ENCODE data around the gene ATP6V1F. TPM values are rescaled to one million over a fixed set of nuclear protein-coding genes. Genes with fewer than 3 reads are reported as not detected.
A peak's percentile ranks its signal among the peaks of the same experiment; 100 is the strongest.

ATP6V1F gene
- 100 to 1,000 TPM in 1 of 4 donors, 10 to 100 TPM in 3; 67.7 to 101 (median 84.5) TPM for total RNA-seq

GRCh38 chr7:128862571-128863432, at the start of gene ATP6V1F:
TSS of gene ATP6V1F (plus strand) at chr7:128862856. CDS start at chr7:128862905, 49 bp downstream.
- H3K9me3 ChIP-seq = no peaks in the 10 kb centered on the region
- peaks cover 0 to 30% of the 10 kb centered on the region in 2 donors for H3K36me3 ChIP-seq
- H3K27ac ChIP-seq = peak within 1 kb of the TSS; percentile 15 to 89 (median 84)
- 0 to 1% methylated on average over 14 to 17 of the region's 65 CpGs for WGBS, 2 donors (ENCODE audit: low coverage in 1 of 2)
- peak; percentile 93 for ATAC-seq
- no peaks in the 10 kb centered on the region for H3K27me3 ChIP-seq
- H3K4me3 ChIP-seq = peak within 1 kb of the TSS; percentile 80 to 89
- peak in 2 of 4 experiments; percentile 25 to 33 for TF ChIP-seq CTCF (IDR thresholded peaks at IDR 0.05)
- peak; percentile 46 to 55 for TF ChIP-seq POLR2A (IDR thresholded peaks at IDR 0.05)
- no peak for TF ChIP-seq EP300 (IDR thresholded peaks at IDR 0.05)
- peak; percentile 70 for TF ChIP-seq POLR2AphosphoS5 (IDR thresholded peaks at IDR 0.05)
- H3K4me1 ChIP-seq = peaks cover 0 to 76% (median 33%) of the 10 kb centered on the region in 3 donors

- 40 to 86% methylated on average over 1 to 4 of the region's 6 CpGs for WGBS, 2 donors (ENCODE audit: low coverage in 1 of 2)
- TF ChIP-seq CTCF (IDR thresholded peaks at IDR 0.05) (no peak), POLR2A (IDR thresholded peaks at IDR 0.05) (no peak), EP300 (IDR thresholded peaks at IDR 0.05) (no peak), POLR2AphosphoS5 (IDR thresholded peaks at IDR 0.05) (no peak)
Observed at GRCh38 chr7:128814499-128814898, 48.2 kb upstream of the ATP6V1F start.

GRCh38 chr7:128815289-128815942, 47.2 kb upstream of the ATP6V1F start:
- WGBS, 2 donors (ENCODE audit: low coverage in 1 of 2) = 76 to 97% methylated on average over 5 of the region's 7 CpGs
- TF ChIP-seq POLR2AphosphoS5 (IDR thresholded peaks at IDR 0.05) (no peak), CTCF (IDR thresholded peaks at IDR 0.05) (no peak), EP300 (IDR thresholded peaks at IDR 0.05) (no peak), POLR2A (IDR thresholded peaks at IDR 0.05) (no peak)
- H3K9me3 ChIP-seq = no peaks in the 10 kb centered on the region
- peaks cover 0 to 5% of the 10 kb centered on the region in 2 donors for H3K36me3 ChIP-seq
- no peaks in the 10 kb centered on the region for H3K27me3 ChIP-seq
- ATAC-seq = no peak
- no peak overlapping the region for H3K27ac ChIP-seq
- H3K4me1 ChIP-seq = no peaks in the 10 kb centered on the region
- H3K4me3 ChIP-seq = no peak overlapping the region

More at GRCh38 chr7:128814499-128814898, 48.2 kb upstream of the ATP6V1F start:
- no peak overlapping the region for H3K4me3 ChIP-seq
- no peaks in the 10 kb centered on the region for H3K4me1 ChIP-seq
- H3K9me3 ChIP-seq = no peaks in the 10 kb centered on the region
- H3K27me3 ChIP-seq = no peaks in the 10 kb centered on the region
- H3K27ac ChIP-seq = no peak overlapping the region
- ATAC-seq = no peak
- peaks cover 0 to 14% of the 10 kb centered on the region in 2 donors for H3K36me3 ChIP-seq

GRCh38 chr7:128818694-128819093, 44.0 kb upstream of the ATP6V1F start:
- 64 to 71% methylated on average over 2 of the region's 3 CpGs for WGBS, 2 donors (ENCODE audit: low coverage in 1 of 2)
- H3K4me3 ChIP-seq = no peak overlapping the region
- ATAC-seq = no peak
- H3K36me3 ChIP-seq = no peaks in the 10 kb centered on the region
- no peak overlapping the region for H3K27ac ChIP-seq
- H3K27me3 ChIP-seq = no peaks in the 10 kb centered on the region
- no peaks in the 10 kb centered on the region for H3K4me1 ChIP-seq
- TF ChIP-seq POLR2AphosphoS5 (IDR thresholded peaks at IDR 0.05) (no peak), EP300 (IDR thresholded peaks at IDR 0.05) (no peak), CTCF (IDR thresholded peaks at IDR 0.05) (no peak), POLR2A (IDR thresholded peaks at IDR 0.05) (no peak)
- H3K9me3 ChIP-seq = no peaks in the 10 kb centered on the region

Measured in gastroesophageal sphincter (tissue), 4 donors.